C1 segment of cervical spinal cord (tissue), 14 donors: ENCODE measurements around the gene JAZF1.
"Not testable (repeated sequence)": the region's sequence is repeated elsewhere in the genome, so short reads cannot be mapped to it uniquely, and the experiment has no call there.

Experiments used
- DNase-seq, 14 donors: peaks; one replicate each; lab custom pipeline; 2025; lab: John Stamatoyannopoulos, UW

JAZF1 gene

GRCh38 chr7:27942711-27943110, 237.9 kb downstream of the JAZF1 start:
- DNase-seq: no peak

GRCh38 chr7:27941522-27941921, 239.1 kb downstream of the JAZF1 start:
- DNase-seq: no peak

- DNase-seq: peak in 12 of 14 donors; percentile 28 to 79 (median 58)
Measured at GRCh38 chr7:27940341-27940740, 240.3 kb downstream of the JAZF1 start.

GRCh38 chr7:27939893-27940292, 240.7 kb downstream of the JAZF1 start:
- DNase-seq: peak in 4 of 14 donors; percentile 35 to 74 (median 52)

GRCh38 chr7:27936768-27937102, 243.9 kb downstream of the JAZF1 start:
- no peak for DNase-seq

GRCh38 chr7:27936047-27936767, 244.4 kb downstream of the JAZF1 start:
- no peak for DNase-seq

GRCh38 chr7:27933671-27934565, 246.7 kb downstream of the JAZF1 start:
- peak in 1 of 14 donors; percentile 86 for DNase-seq

GRCh38 chr7:27930910-27931476, 249.6 kb downstream of the JAZF1 start:
- DNase-seq: no peak

GRCh38 chr7:27929127-27929526, 251.5 kb downstream of the JAZF1 start:
- no peak for DNase-seq

- DNase-seq: no peak
Measured at GRCh38 chr7:27928001-27928400, 252.6 kb downstream of the JAZF1 start.

- no peak for DNase-seq
Measured at GRCh38 chr7:27925573-27926201, 254.9 kb downstream of the JAZF1 start.

GRCh38 chr7:27923642-27923980, 257.0 kb downstream of the JAZF1 start:
- no peak for DNase-seq

- DNase-seq: no peak
Measured at GRCh38 chr7:27922907-27923641, 257.5 kb downstream of the JAZF1 start.

GRCh38 chr7:27922389-27922788, 258.2 kb downstream of the JAZF1 start:
- not testable (repeated sequence) for DNase-seq

- peak in 3 of 14 donors; percentile 22 to 38 (median 26) for DNase-seq
Measured at GRCh38 chr7:27921081-27921836, 259.3 kb downstream of the JAZF1 start.

GRCh38 chr7:27920281-27920946, 260.2 kb downstream of the JAZF1 start:
- DNase-seq: no peak

GRCh38 chr7:27918503-27918902, 262.1 kb downstream of the JAZF1 start:
- DNase-seq: no peak

GRCh38 chr7:27917774-27918314, 262.8 kb downstream of the JAZF1 start:
- DNase-seq: no peak

- no peak for DNase-seq
Measured at GRCh38 chr7:27917119-27917518, 263.5 kb downstream of the JAZF1 start.

- no peak for DNase-seq
Measured at GRCh38 chr7:27916372-27916771, 264.2 kb downstream of the JAZF1 start.
